GM12878 (cell line): Measurements from ENCODE around the gene DLG2. TPM values are rescaled to one million over a fixed set of nuclear protein-coding genes. Genes with fewer than 3 reads are reported as not detected.

Experiments
- ATAC-seq: fragments of 200-7000 bp; cut with Tn5 transposase; 3 replicates; pipeline ENCODE4 v1.9.1; 2020; ENCODE audit warnings: mild to moderate bottlenecking, moderate library complexity
- BruUV-seq: library from RNA; stranded (reverse); fragments of 400-500 nt; replicated peaks from 2 replicates; lab custom pipeline; 2021; lab: Mats Ljungman, UMichigan
- CTCF ChIA-PET: fragments of 300-600 bp; sonication (Branson Sonifier 250); formaldehyde crosslinking; extraction: SDS; loops from one replicate; lab custom pipeline; 2021; ENCODE audit warnings: inconsistent platforms; lab: Yijun Ruan, JAX
- POLR2A ChIA-PET: fragments of 350-600 bp; formaldehyde crosslinking; extraction: SDS; loops from one replicate; lab custom pipeline; 2021; ENCODE audit warnings: inconsistent platforms; lab: Charles Lee
- RAD21 ChIA-PET: fragments of 300-600 bp; sonication (Branson Sonifier 250); formaldehyde crosslinking; loops from one replicate; lab custom pipeline; 2023; ENCODE audit warnings: antibody characterized with exemption; ENCODE audit not compliant: unreplicated experiment; lab: Charles Lee
- SMC1A ChIA-PET: fragments of 300-600 bp; sonication (Branson Sonifier 250); formaldehyde crosslinking; loops from one replicate; lab custom pipeline; 2023; ENCODE audit not compliant: unreplicated experiment, uncharacterized antibody; lab: Charles Lee
- DNase-seq: peaks from one replicate; pipeline ENCODE4 v3.0.0-alpha.2; 2011; ENCODE audit warnings: low read depth, low spot score
- FAIRE-seq: peaks from 3 replicates; lab custom pipeline; 2011; peaks lifted over from hg19 to GRCh38; lab: Jason Lieb, UNC
- H2AFZ ChIP-seq: 2 replicates; pipeline ENCODE4 v1.6.0; 2011; ENCODE audit warnings: low read depth, low read length, control low read depth; ENCODE audit not compliant: control insufficient read depth
- H3K27ac ChIP-seq: 2 replicates; pipeline ENCODE4 v1.5.1; 2011; ENCODE audit warnings: control low read depth; ENCODE audit not compliant: control insufficient read depth, insufficient read depth
- H3K27me3 ChIP-seq, 2 experiments: replicated peaks in 1 of 2; 2 replicates each; pipeline versions ENCODE4 v1.6.0 to v1.6.1; 2011; ENCODE audit warnings: low read length in 1 of 2; ENCODE audit not compliant: control insufficient read depth in 2 of 2, insufficient read depth in 2 of 2
- H3K36me3 ChIP-seq, 2 experiments: 2 replicates each; pipeline ENCODE4 v1.5.1; 2011; ENCODE audit warnings: low read length in 1 of 2; ENCODE audit not compliant: control insufficient read depth in 2 of 2, insufficient read depth in 2 of 2
- H3K4me1 ChIP-seq: 2 replicates; pipeline ENCODE4 v1.6.1; 2011; ENCODE audit warnings: mild to moderate bottlenecking, low read length, moderate library complexity, mixed read lengths; ENCODE audit not compliant: control insufficient read depth, insufficient read depth
- H3K4me2 ChIP-seq: 2 replicates; pipeline ENCODE4 v1.6.0; 2011; ENCODE audit warnings: control low read depth; ENCODE audit not compliant: control insufficient read depth, insufficient read depth
- H3K4me3 ChIP-seq: fragments of 200-600 bp; sonication (generic); 2 replicates; pipeline ENCODE4 v1.5.1; 2016
- H3K79me2 ChIP-seq: 2 replicates; pipeline ENCODE4 v1.6.0; 2011; ENCODE audit warnings: low read length; ENCODE audit not compliant: control insufficient read depth, insufficient read depth
- H3K9ac ChIP-seq: 2 replicates; pipeline ENCODE4 v1.8.0; 2011; ENCODE audit warnings: low read length, control low read depth, mixed read lengths; ENCODE audit not compliant: control insufficient read depth, insufficient read depth
- H3K9me3 ChIP-seq: replicated peaks from 3 replicates; pipeline ENCODE4 v1.5.1; 2011; ENCODE audit warnings: mild to moderate bottlenecking, low read length; ENCODE audit not compliant: control insufficient read depth, insufficient read depth
- H4K20me1 ChIP-seq: 2 replicates; pipeline ENCODE4 v1.6.0; 2011; ENCODE audit not compliant: control insufficient read depth, insufficient read depth
- BMI1 ChIP-seq: fragments of 450-650 bp; IDR thresholded peaks from 2 replicates; pipeline ENCODE4 v1.6.1; 2016; ENCODE audit warnings: mild to moderate bottlenecking, moderate library complexity, borderline replicate concordance
- JUND ChIP-seq: IDR thresholded peaks from 2 replicates; pipeline ENCODE4 v1.6.1; 2012; ENCODE audit warnings: low read depth, mild to moderate bottlenecking, low read length, improper control_type of control experiment, moderate library complexity
- NR2C1 ChIP-seq: fragments of 450-650 bp; IDR thresholded peaks from 2 replicates; pipeline ENCODE4 v1.6.1; 2017; ENCODE audit warnings: antibody characterized with exemption, mild to moderate bottlenecking, moderate library complexity
- RAD21 ChIP-seq: IDR thresholded peaks from 2 replicates; pipeline ENCODE4 v1.6.1; 2011; ENCODE audit warnings: mild to moderate bottlenecking, low read depth, low read length, moderate library complexity; ENCODE audit not compliant: insufficient read depth
- RB1 ChIP-seq: fragments of 450-650 bp; formaldehyde crosslinking; IDR thresholded peaks from 2 replicates; pipeline ENCODE4 v1.6.1; 2017; ENCODE audit warnings: mild to moderate bottlenecking, borderline replicate concordance
- RELA ChIP-seq: fragments of 450-650 bp; IDR thresholded peaks from 2 replicates; pipeline ENCODE4 v1.8.0; 2014; ENCODE audit warnings: borderline replicate concordance; ENCODE audit not compliant: partially characterized antibody
- SREBF1 ChIP-seq: IDR thresholded peaks from 2 replicates; pipeline ENCODE4 v1.6.1; 2012; ENCODE audit warnings: mild to moderate bottlenecking, low read length
- STAT1 ChIP-seq: fragments of 450-650 bp; conservative IDR thresholded peaks from 2 replicates; pipeline ENCODE4 v1.6.1; 2014; ENCODE audit warnings: antibody characterized with exemption, mild to moderate bottlenecking
- SUPT20H ChIP-seq: IDR thresholded peaks from 2 replicates; pipeline ENCODE4 v1.6.1; 2011; ENCODE audit warnings: low read depth, mild to moderate bottlenecking, low read length, moderate library complexity, borderline replicate concordance; ENCODE audit not compliant: control insufficient read depth
- SUZ12 ChIP-seq: fragments of 200-600 bp; sonication (generic); IDR thresholded peaks from one replicate; pipeline ENCODE4 v1.6.1; 2018; ENCODE audit warnings: antibody characterized with exemption, mild to moderate bottlenecking; ENCODE audit not compliant: unreplicated experiment
- YY1 ChIP-seq: IDR thresholded peaks from 2 replicates; pipeline ENCODE4 v1.6.1; 2011; ENCODE audit warnings: low read depth, mild to moderate bottlenecking, low read length
- ZZZ3 ChIP-seq: IDR thresholded peaks from 2 replicates; pipeline ENCODE4 v1.6.1; 2011; ENCODE audit warnings: low read depth; ENCODE audit not compliant: control insufficient read depth, insufficient read length
- WGBS: methylation state at CpG from one replicate; pipeline ENCODE4 v1.1.6; 2016; ENCODE audit warnings: low lambda C conversion rate; ENCODE audit not compliant: insufficient replicate concordance, insufficient coverage; ENCODE audit errors: missing lambda C conversion rate; 5-methylcytosine and 5-hydroxymethylcytosine counted together
- in situ Hi-C: fragments of 300-500 bp; cut with MboI; formaldehyde crosslinking; loops from 9 replicates; pipeline ENCODE4 v1.14.3; 2018; ENCODE audit warnings: mixed read lengths
- intact Hi-C: fragments of 100-400 bp; cut with micrococcal nuclease; formaldehyde crosslinking; loops from one replicate; pipeline ENCODE4 v1.14.2; 2022; ENCODE audit not compliant: unreplicated experiment
- polyA plus RNA-seq, 11 experiments: library from polyadenylated mRNA; depleted of rRNA in 4 of 11; unstranded in 6 of 11; stranded (reverse) in 5 of 11; fragments of >200 nt; fragmentation: Nextera tagmentation in 4 of 11; fragmentation: Illumina TruSeq in 1 of 11; extraction: Ambion mirVana in 4 of 11; extraction: Trizol in 1 of 11; gene quantifications; 1 replicate in 1 of 11; 2 replicates in 10 of 11; pipeline versions ENCODE4 v1.2.1 to v1.2.3, GENCODE V29; 2011 to 2016; ENCODE audit warnings: inconsistent platforms in 2 of 11, missing spikeins in 2 of 11, low read depth in 1 of 11
- total RNA-seq, 4 experiments: library from RNA; depleted of rRNA in 3 of 4; stranded (reverse); fragments of >200 nt in 3 of 4; fragmentation: Illumina TruSeq in 1 of 4; extraction: Trizol in 1 of 4; gene quantifications; 2 replicates each; pipeline versions ENCODE4 v1.2.1 to v1.2.3, GENCODE V29; 2013 to 2021
- TF ChIP-seq, protein P1 (sequence below): fragments of 450-650 bp; formaldehyde crosslinking; IDR thresholded peaks from 2 replicates; pipeline ENCODE4 v1.5.0; 2022; ENCODE audit warnings: mild to moderate bottlenecking, missing genetic modification characterization
- TF ChIP-seq, protein P2 (sequence below): fragments of 450-650 bp; IDR thresholded peaks from 2 replicates; pipeline ENCODE4 v1.6.1; 2018; ENCODE audit warnings: borderline replicate concordance, mild to moderate bottlenecking; ENCODE audit not compliant: partially characterized antibody
- TF ChIP-seq, protein P3 (sequence below): IDR thresholded peaks from 2 replicates; pipeline ENCODE4 v1.6.1; 2011; ENCODE audit warnings: low read depth, mild to moderate bottlenecking, low read length, moderate library complexity, borderline replicate concordance; ENCODE audit errors: extremely low read depth

The DLG2 gene
- total and polyA plus RNA-seq, 10 of the 15 experiments (the other 5 are each of a cell fraction or from before 2014, with no cell fraction given): 0.09 to 0.98 (median 0.35) TPM

DNA sequence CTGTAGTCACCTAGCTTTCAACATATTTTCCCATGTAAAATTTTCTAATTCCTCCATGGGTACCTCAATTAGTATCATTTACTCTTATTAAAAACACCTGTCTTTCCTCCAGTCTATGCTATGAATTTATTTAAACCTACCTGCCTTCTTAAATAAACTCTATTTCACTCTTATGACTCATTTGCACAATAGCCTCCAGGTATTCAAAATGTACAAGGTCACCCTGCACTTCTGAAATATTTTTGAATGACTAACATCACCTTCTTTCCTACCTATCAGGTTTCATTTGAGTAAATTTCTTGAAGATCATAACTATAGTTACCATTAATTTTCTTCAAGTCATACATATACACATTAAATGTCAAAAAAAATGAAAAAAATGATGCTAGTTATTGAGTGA lies 939.7 kb downstream of the DLG2 start (continued):
- TF ChIP-seq RB1 (no peak), STAT1 (no peak), JUND (no peak), SUZ12 (no peak), SUPT20H (no peak), BMI1 (no peak), RELA (no peak), RAD21 (no peak)
- TF ChIP-seq, protein P1, sequence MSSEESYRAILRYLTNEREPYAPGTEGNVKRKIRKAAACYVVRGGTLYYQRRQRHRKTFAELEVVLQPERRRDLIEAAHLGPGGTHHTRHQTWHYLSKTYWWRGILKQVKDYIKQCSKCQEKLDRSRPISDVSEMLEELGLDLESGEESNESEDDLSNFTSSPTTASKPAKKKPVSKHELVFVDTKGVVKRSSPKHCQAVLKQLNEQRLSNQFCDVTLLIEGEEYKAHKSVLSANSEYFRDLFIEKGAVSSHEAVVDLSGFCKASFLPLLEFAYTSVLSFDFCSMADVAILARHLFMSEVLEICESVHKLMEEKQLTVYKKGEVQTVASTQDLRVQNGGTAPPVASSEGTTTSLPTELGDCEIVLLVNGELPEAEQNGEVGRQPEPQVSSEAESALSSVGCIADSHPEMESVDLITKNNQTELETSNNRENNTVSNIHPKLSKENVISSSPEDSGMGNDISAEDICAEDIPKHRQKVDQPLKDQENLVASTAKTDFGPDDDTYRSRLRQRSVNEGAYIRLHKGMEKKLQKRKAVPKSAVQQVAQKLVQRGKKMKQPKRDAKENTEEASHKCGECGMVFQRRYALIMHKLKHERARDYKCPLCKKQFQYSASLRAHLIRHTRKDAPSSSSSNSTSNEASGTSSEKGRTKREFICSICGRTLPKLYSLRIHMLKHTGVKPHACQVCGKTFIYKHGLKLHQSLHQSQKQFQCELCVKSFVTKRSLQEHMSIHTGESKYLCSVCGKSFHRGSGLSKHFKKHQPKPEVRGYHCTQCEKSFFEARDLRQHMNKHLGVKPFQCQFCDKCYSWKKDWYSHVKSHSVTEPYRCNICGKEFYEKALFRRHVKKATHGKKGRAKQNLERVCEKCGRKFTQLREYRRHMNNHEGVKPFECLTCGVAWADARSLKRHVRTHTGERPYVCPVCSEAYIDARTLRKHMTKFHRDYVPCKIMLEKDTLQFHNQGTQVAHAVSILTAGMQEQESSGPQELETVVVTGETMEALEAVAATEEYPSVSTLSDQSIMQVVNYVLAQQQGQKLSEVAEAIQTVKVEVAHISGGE: no peak

DNA sequence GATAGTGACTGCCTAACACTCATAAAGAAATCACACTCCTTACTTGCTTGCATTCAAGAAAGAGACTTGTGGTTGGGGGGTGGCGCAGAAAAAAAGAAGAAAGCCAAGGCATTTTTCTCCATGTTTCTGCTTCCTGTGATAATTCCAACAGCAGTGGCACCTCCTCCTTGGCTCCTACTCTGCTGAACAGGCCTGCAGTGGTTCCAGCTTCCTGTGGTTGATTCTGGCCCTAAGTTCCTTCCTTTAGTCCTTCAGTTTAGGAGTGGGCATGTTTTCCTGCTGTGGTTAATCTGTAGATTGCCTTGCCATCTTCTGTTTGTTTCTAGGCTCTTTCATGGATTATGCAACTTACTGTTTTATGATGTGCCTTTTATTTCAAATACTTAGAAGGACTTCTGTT lies 940.4 kb downstream of the DLG2 start:
- intact Hi-C loops (no loop called here), in situ Hi-C loops (no loop called here)
- DNase-seq (no peak), FAIRE-seq (no peak), ATAC-seq (no peak)
- H3K4me2 ChIP-seq: no peak overlapping the region
- no peaks in the 10 kb centered on the region for H3K9me3 ChIP-seq
- BruUV-seq: no TSS peak
- no peak overlapping the region for H3K4me3 ChIP-seq
- no peaks in the 10 kb centered on the region for H3K27me3 ChIP-seq
- no peak overlapping the region for H3K27ac ChIP-seq
- H3K9ac ChIP-seq: no peak overlapping the region
- CTCF ChIA-PET: no interaction called here
- SMC1A ChIA-PET: no interaction called here
- POLR2A ChIA-PET: no interaction called here
- no peaks in the 10 kb centered on the region for H4K20me1 ChIP-seq
- H3K79me2 ChIP-seq: no peaks in the 10 kb centered on the region
- H3K36me3 ChIP-seq: no peaks in the 10 kb centered on the region
- RAD21 ChIA-PET: no interaction called here
- H2AFZ ChIP-seq: no peak overlapping the region
- WGBS: 50% methylated on average over 1 of the region's 1 CpG
- no peaks in the 10 kb centered on the region for H3K4me1 ChIP-seq
- no peak for TF ChIP-seq YY1
- TF ChIP-seq NR2C1: no peak
- no peak for TF ChIP-seq ZZZ3
- no peak for TF ChIP-seq SREBF1
- TF ChIP-seq, protein P2, sequence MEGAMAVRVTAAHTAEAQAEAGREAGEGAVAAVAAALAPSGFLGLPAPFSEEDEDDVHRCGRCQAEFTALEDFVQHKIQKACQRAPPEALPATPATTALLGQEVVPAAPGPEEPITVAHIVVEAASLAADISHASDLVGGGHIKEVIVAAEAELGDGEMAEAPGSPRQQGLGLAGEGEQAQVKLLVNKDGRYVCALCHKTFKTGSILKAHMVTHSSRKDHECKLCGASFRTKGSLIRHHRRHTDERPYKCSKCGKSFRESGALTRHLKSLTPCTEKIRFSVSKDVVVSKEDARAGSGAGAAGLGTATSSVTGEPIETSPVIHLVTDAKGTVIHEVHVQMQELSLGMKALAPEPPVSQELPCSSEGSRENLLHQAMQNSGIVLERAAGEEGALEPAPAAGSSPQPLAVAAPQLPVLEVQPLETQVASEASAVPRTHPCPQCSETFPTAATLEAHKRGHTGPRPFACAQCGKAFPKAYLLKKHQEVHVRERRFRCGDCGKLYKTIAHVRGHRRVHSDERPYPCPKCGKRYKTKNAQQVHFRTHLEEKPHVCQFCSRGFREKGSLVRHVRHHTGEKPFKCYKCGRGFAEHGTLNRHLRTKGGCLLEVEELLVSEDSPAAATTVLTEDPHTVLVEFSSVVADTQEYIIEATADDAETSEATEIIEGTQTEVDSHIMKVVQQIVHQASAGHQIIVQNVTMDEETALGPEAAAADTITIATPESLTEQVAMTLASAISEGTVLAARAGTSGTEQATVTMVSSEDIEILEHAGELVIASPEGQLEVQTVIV: no peak
- TF ChIP-seq, protein P3, sequence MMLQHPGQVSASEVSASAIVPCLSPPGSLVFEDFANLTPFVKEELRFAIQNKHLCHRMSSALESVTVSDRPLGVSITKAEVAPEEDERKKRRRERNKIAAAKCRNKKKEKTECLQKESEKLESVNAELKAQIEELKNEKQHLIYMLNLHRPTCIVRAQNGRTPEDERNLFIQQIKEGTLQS: no peak
